OCI-LY1 (cell line): ENCODE measurements around the gene SEC22C.

Experiments
- H2AFZ ChIP-seq: fragments of 200-600 bp; sonication (generic), shearing (Covaris generic); 2 replicates; pipeline ENCODE4 v1.6.0; 2014; ENCODE audit warnings: antibody characterized with exemption, mild to moderate bottlenecking, low read length
- H3F3A ChIP-seq: fragments of 200-600 bp; sonication (generic), shearing (Covaris generic); 2 replicates; pipeline ENCODE4 v1.6.0; 2014; ENCODE audit warnings: mild to moderate bottlenecking, antibody characterized with exemption, low read length, moderate library complexity; ENCODE audit not compliant: insufficient read depth
- H3K27ac ChIP-seq: fragments of 200-600 bp; sonication (generic); 2 replicates; pipeline ENCODE4 v1.5.1; 2014; ENCODE audit warnings: low read length, mixed run types, mild to moderate bottlenecking, low read depth; ENCODE audit not compliant: poor library complexity, severe bottlenecking
- H3K27me3 ChIP-seq: fragments of 200-600 bp; sonication (generic); 2 replicates; pipeline ENCODE4 v1.6.0; 2014; ENCODE audit warnings: antibody characterized with exemption, mild to moderate bottlenecking, low read length, moderate library complexity; ENCODE audit not compliant: insufficient read depth
- H3K36me3 ChIP-seq: fragments of 200-600 bp; sonication (generic); 2 replicates; pipeline ENCODE4 v1.6.1; 2014; ENCODE audit warnings: mild to moderate bottlenecking, antibody characterized with exemption, low read length, moderate library complexity, mixed read lengths; ENCODE audit not compliant: insufficient read depth
- H3K4me1 ChIP-seq: fragments of 200-600 bp; sonication (generic); 2 replicates; pipeline ENCODE4 v1.5.1; 2014; ENCODE audit warnings: mild to moderate bottlenecking, low read length, moderate library complexity; ENCODE audit not compliant: insufficient read depth, severe bottlenecking
- H3K4me2 ChIP-seq: fragments of 200-600 bp; sonication (generic), shearing (Covaris generic); 2 replicates; pipeline ENCODE4 v1.6.1; 2014; ENCODE audit warnings: low read length
- H3K4me3 ChIP-seq: fragments of 200-600 bp; sonication (generic); 2 replicates; pipeline ENCODE4 v1.5.1; 2014; ENCODE audit warnings: low read length, low read depth, mild to moderate bottlenecking, mixed read lengths; ENCODE audit not compliant: poor library complexity, severe bottlenecking
- H3K79me2 ChIP-seq: fragments of 200-600 bp; shearing (Covaris generic); 2 replicates; pipeline ENCODE4 v1.6.1; 2016; ENCODE audit warnings: mixed run types, low read length, mixed read lengths; ENCODE audit not compliant: insufficient read depth
- H3K9ac ChIP-seq: fragments of 200-600 bp; sonication (generic), shearing (Covaris generic); 2 replicates; pipeline ENCODE4 v1.6.1; 2014; ENCODE audit warnings: mild to moderate bottlenecking, low read length, mixed read lengths
- H3K9me2 ChIP-seq: fragments of 200-600 bp; sonication (generic), shearing (Covaris generic); 2 replicates; pipeline ENCODE4 v1.6.1; 2014; ENCODE audit warnings: low read depth, mild to moderate bottlenecking, low read length, mixed read lengths
- H3K9me3 ChIP-seq: fragments of 200-600 bp; shearing (Covaris generic); 2 replicates; pipeline ENCODE4 v1.6.1; 2014; ENCODE audit warnings: low read length, mixed read lengths
- H4K20me1 ChIP-seq: fragments of 200-600 bp; sonication (generic), shearing (Covaris generic); 2 replicates; pipeline ENCODE4 v1.6.0; 2016; ENCODE audit warnings: mild to moderate bottlenecking, low read length; ENCODE audit not compliant: insufficient read depth
- EZH2 ChIP-seq: fragments of 200-600 bp; sonication (generic), shearing (Covaris generic); IDR thresholded peaks from 2 replicates; pipeline ENCODE4 v1.8.0; 2017; ENCODE audit warnings: borderline replicate concordance, mixed run types, mild to moderate bottlenecking, antibody characterized with exemption, low read length, moderate library complexity, mixed read lengths
- TF ChIP-seq, protein P1 (sequence below): fragments of 200-600 bp; sonication (generic), shearing (Covaris generic); IDR thresholded peaks from 2 replicates; pipeline ENCODE4 v1.5.1; 2017; ENCODE audit warnings: mild to moderate bottlenecking, antibody characterized with exemption, low read length, moderate library complexity, mixed read lengths

The SEC22C gene

DNA sequence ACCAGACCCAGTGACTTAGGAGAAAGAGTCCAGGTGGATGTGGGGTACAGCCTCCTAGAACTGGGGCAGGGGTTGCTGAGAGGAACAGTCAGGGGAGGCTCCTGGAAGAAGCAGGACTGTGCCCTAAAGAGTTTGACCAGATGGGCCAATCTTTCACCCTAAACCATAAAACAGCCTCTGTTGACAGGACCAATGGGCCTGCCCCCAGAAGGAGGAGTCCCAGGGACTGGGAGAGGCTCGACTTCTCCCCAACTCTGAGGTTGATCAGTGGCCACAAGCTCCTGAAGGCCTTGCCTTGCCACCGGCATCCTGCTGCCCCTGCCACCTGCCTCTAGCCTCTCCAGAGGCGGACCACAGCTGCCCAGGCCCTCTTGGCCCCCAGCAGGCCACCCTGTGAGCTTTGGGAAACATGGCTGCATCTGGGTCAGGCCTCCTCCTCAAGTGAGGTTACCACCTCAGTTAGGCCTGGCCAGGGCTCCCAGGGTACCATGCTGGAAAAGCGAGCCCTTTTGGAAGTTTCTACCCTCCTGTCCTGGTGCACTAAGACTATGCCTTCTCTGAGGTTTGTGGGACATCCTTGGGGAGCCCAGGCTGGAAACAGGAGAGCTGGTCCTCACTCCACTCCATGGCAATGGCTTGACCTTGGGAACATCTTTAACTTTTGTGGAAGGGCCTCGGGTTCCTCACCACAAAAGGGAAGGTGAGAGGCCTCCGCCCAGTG is 76.5 kb downstream of the SEC22C start:
- Histone ChIP-seq H3K4me1 (peaks cover 10% of the 10 kb centered on the region), H2AFZ (no peak overlapping the region), H3K4me2 (no peak overlapping the region), H3F3A (no peaks in the 10 kb centered on the region), H3K27ac (no peak overlapping the region), H3K4me3 (no peak overlapping the region), H3K79me2 (no peaks in the 10 kb centered on the region), H3K9me2 (no peaks in the 10 kb centered on the region), H3K9me3 (no peaks in the 10 kb centered on the region), H4K20me1 (no peaks in the 10 kb centered on the region), H3K9ac (no peak overlapping the region), H3K27me3 (no peaks in the 10 kb centered on the region; the same call in 1 of the 2 replicates), H3K36me3 (no peaks in the 10 kb centered on the region)
- no peak for TF ChIP-seq EZH2
- TF ChIP-seq, protein P1, sequence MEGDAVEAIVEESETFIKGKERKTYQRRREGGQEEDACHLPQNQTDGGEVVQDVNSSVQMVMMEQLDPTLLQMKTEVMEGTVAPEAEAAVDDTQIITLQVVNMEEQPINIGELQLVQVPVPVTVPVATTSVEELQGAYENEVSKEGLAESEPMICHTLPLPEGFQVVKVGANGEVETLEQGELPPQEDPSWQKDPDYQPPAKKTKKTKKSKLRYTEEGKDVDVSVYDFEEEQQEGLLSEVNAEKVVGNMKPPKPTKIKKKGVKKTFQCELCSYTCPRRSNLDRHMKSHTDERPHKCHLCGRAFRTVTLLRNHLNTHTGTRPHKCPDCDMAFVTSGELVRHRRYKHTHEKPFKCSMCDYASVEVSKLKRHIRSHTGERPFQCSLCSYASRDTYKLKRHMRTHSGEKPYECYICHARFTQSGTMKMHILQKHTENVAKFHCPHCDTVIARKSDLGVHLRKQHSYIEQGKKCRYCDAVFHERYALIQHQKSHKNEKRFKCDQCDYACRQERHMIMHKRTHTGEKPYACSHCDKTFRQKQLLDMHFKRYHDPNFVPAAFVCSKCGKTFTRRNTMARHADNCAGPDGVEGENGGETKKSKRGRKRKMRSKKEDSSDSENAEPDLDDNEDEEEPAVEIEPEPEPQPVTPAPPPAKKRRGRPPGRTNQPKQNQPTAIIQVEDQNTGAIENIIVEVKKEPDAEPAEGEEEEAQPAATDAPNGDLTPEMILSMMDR, result no peak

DNA sequence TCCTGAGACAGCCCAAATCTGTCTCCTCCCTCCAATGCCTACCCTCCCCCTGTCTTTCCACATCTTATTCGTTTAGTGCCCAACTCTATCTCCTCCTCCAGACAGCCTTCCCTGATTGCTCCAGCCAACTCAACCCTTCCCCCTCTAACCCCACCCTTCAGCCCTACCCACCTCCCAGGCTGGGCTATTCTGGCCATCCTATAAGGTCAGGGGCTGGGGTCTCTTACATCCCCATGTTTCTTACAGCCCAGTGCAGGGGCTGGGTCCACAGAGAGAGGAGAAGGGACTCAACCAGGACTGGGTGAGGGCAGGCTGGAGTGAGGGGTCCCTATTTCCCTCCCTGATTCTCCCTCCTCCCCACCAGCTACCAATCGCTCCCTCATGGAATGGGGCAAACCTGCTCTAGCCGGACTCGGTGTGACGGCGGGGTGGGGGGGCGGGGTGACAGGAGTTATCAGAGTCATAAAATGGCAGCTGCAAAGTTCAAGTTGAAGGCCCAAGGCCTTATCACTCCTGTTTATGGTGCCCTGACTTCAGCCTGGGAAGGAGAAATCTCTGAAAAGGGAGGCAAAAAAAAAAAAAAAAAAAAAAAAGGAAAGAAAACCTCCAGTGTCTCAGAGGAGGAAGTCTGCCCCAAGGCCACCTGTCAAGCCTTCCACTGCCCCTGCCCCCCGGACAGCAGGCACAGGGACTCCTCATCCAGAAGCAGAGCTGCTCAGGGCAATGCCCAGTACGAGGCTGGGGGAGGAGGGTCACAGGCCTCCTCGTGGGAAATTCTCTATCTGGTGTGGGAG is 77.2 kb downstream of the SEC22C start:
- Histone ChIP-seq H2AFZ (no peak overlapping the region), H3K4me3 (no peak overlapping the region), H3K4me2 (no peak overlapping the region), H4K20me1 (no peaks in the 10 kb centered on the region), H3K9me2 (no peaks in the 10 kb centered on the region), H3K9ac (no peak overlapping the region), H3K27ac (no peak overlapping the region), H3F3A (no peaks in the 10 kb centered on the region), H3K27me3 (0 out of 2 replicates have a peak, but pooled peaks cover under 1% of the 10 kb centered on the region), H3K4me1 (peaks cover 10% of the 10 kb centered on the region), H3K79me2 (no peaks in the 10 kb centered on the region), H3K36me3 (no peaks in the 10 kb centered on the region), H3K9me3 (no peaks in the 10 kb centered on the region)
- TF ChIP-seq, protein P1, result no peak
- TF ChIP-seq EZH2, result no peak

DNA sequence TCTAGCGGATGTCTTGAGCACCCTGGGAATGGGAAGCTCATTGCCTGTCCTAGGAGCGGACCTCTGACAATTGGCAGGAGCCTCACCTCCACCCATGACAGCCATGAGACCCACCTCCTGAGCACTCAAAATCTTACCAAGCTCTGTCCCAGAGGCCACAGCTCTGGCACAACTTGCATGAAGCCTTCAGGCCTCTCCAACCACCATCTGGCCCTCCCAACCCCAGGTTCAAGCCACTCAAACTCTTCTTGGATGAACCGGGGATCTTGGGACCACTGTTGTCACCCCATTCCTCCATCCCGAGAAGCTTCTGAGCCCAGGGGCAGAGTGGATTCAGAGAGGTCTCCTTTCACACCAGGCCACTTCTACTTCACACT is 77.8 kb downstream of the SEC22C start:
- Histone ChIP-seq H4K20me1 (no peaks in the 10 kb centered on the region), H3K9me2 (no peaks in the 10 kb centered on the region), H3K79me2 (no peaks in the 10 kb centered on the region), H3K27me3 (0 out of 2 replicates have a peak, but pooled peaks cover 3% of the 10 kb centered on the region), H3K27ac (no peak overlapping the region), H2AFZ (no peak overlapping the region), H3K4me2 (no peak overlapping the region), H3F3A (no peaks in the 10 kb centered on the region), H3K4me3 (no peak overlapping the region), H3K36me3 (no peaks in the 10 kb centered on the region), H3K9ac (no peak overlapping the region), H3K9me3 (no peaks in the 10 kb centered on the region), H3K4me1 (peaks cover 10% of the 10 kb centered on the region)
- no peak for TF ChIP-seq EZH2
- TF ChIP-seq, protein P1, result no peak
